Activated CD8-positive, alpha-beta memory T cell treated with anti-CD3 and anti-CD28 coated beads, Interleukin-2, amount 50 U/mL, for 48 hours (primary cell): Measurements from ENCODE around the gene ZCCHC13.
"Not testable (repeated sequence)": the region's sequence is repeated elsewhere in the genome, so short reads cannot be mapped to it uniquely, and the experiment has no call there.

Experiments used
- DNase-seq: peaks from one replicate; pipeline ENCODE4 v3.0.0-alpha.2; 2020

Gene ZCCHC13

DNA sequence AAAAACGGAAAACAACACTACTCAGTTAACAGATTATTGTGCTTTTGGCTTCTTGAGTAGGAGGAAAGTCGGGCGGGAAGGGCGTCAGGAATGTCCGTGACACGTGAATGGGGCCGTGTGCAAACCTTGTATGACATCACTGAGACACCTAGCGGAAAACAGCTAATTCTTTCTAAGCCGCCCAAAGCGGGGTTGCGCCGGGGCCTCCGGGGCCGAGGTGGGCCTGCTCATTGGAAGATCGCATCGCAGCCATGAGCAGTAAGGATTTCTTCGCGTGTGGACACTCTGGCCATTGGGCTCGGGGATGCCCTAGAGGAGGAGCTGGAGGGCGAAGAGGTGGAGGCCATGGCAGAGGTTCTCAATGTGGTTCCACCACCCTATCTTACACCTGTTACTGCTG, at the start of gene ZCCHC13:
Gene ZCCHC13 (plus strand): TSS at position 165 of the 400 bp plus-strand sequence. CDS start 87 bp downstream, at position 252.
- DNase-seq: no peak

DNA sequence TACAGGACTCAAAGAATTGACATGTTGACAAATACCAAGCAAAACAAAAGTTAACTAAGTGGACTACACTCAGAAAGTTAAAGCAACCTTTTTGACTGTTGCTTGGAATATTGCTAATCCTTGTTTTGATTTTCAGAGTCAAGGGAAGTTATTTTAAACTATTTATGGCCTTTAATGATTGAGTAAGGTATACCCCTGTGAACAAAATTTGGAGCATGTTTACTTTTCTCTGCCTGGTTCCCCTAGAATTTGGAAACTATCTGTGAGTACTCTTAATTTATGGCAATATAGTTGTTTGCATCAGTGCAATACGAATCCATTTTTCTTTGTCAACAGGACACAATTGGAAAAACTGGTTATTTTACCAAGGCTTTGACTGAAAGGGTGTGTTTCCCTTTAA, 45.9 kb upstream of the ZCCHC13 start:
- DNase-seq: not testable (repeated sequence)

DNA sequence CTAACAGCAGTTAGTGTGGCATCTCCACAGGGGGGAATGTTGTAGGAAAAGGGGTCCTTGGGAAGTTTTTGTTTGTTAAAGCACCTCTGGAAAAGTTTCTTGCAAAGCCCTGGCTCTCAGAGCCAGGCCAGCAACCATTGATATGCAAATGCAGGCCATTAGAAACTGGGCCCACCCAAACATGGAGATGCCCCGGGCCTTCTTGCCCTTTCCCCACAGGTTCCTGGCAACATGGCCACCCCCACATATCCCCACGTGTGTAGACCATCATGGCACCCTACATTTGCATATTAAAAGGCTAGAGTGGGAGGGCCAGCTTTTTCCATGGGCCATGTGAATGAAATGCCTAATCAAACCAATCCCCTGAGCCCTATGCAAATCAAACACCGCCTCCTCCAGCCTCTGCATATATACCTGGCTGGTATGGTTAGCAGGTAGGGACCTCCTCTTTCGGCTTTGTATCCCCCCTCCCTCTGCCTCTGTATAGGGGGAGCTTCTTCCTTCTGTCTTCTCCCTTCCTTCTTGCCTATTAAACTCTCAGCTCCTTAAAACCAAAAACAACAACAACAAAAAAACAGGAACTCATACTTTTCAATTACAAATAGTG, 44.0 kb upstream of the ZCCHC13 start:
- no peak for DNase-seq

DNA sequence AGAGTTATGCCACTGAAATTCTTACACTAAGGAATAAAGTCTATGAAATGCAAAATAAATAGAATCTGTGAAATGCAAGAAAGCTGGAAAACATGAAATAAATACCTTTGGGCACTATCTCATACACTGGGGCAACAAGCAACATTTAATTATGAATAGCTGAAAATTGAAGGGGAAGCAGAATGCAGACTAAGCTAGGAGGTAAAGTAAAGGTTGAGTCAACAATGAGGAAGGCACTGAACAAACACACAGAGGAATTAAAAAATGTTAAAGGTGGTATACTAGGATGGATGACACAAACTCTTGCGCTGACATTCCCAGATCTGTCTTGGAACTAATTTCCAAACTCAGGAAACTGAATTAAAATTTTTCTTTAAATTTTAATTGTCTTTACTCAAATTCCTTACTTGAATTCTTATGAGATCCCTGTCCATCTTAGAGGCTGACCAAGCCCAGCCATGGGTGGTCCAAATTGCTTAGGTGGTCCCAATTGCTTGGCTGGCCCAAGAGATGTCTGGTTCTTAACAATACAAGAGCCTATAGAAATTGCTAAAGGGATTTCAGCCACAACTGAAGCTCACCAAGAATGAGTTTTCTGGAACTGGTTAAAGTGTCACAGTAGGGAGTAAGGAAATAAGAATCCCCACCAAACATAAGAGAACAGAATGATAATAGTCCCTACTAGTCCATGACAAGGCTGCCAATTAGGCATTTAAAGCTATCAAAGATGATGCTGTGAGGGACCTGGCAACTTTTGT, 41.3 kb upstream of the ZCCHC13 start:
- no peak for DNase-seq

DNA sequence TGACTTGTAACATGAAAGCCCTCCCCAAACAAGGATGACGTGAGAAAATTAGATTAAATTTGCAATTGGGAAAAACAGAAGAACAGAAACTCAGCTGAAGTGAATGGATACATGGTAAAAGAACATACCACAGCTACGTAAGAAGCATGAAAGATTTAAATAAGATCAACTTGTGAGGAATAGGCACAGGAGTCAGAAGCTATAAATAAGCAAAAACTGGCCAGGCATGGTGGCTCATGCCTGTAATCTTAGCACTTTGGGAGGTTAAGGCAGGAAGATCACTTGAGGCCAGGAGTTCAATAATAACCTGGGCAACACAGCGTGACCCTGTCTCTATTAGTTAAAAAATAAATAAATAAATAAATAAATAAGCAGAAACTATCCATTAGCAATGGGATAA, 33.6 kb upstream of the ZCCHC13 start:
- DNase-seq: no peak

DNA sequence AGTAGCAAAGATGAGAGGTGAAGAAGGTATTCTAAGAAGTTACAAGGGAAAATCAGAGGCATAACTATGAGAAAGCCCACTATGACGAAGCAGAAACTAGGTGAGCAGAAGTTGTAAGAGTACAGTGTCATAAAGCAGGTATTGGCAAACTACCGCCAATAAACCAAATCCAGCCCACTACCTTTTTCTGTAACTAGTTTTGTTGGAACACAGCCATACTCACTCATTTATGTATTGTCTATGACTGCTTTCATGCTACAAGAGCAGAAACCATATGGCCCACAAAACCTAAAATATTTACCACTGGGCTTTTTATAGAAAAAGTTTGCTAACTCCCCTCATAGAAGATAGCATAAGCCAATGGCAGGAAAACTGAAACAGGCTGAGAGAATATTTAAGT, 31.8 kb upstream of the ZCCHC13 start:
- DNase-seq: no peak

DNA sequence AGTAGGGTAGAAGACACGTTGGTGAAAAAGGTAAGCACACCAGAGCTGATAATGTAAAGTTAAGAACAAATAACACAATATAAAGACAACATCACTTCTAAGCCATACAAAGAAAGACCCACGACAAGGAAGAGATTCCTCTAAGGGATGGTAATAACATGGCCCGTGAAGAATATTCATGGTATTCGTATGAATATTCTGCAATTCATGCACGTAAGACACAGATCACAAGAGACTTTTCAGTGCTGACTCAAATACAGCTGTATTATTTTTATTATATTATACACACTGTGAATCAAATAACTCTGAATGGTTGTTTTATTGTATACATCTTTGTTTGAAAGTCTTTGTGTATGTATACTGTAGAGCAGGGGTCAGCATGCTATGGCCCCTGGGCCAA, 29.5 kb upstream of the ZCCHC13 start:
- no peak for DNase-seq

DNA sequence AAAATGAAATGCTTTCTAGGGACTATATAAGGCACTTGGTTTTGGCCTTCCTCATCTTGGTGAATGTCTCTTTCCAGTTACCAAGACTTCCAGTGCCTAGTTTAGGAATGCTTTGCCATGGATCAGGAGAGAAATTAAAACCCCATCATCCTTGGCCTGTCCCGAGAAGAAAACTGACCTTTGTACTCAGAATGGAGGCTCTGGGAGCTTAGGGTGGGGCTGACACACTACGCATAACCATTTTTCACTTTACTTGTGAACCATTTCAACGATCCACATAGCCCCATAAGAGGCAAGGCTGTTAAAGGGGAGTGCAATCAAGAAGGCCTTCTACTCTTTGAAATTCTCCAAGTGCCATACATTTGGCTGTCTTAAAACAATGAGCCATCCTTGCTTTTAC, 26.7 kb upstream of the ZCCHC13 start:
- DNase-seq: no peak

DNA sequence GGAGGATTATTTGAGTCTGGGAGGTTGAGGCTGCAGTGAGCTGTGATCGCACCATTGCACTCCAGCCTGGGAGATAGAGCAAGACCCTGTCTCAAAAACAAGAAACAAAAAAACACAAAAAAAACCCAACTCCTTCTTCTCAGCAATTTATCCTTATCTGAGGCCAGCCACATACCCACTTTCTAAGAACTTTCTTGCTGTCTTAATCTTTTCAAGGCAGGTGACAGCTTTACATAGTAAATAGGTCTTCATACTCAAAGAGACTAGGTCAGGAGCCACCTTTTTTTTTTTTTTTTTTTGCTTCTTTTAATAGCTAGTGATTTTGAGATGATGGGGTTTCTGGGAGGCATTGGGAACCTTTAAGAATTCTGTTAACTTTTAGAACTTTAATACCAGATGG, 26.1 kb upstream of the ZCCHC13 start:
- DNase-seq: no peak

DNA sequence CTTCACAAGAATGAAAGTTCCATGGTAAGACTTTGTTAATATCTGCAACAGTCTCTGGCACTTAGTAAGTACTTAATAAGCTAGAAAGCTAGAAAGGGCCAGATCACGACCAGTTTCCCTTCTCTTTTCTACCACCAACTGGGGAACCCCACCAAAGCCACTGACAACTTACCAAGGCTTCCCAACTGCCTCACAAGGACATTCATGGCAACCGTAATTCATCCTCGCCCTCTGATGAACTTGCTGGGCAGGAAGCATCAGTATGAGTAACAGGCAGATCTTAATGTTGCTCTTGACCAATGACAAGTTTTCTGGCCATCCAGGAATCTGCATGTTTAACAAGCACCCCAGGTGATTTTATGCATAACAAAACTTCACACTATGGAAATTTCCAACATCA, 23.2 kb upstream of the ZCCHC13 start:
- DNase-seq: no peak

DNA sequence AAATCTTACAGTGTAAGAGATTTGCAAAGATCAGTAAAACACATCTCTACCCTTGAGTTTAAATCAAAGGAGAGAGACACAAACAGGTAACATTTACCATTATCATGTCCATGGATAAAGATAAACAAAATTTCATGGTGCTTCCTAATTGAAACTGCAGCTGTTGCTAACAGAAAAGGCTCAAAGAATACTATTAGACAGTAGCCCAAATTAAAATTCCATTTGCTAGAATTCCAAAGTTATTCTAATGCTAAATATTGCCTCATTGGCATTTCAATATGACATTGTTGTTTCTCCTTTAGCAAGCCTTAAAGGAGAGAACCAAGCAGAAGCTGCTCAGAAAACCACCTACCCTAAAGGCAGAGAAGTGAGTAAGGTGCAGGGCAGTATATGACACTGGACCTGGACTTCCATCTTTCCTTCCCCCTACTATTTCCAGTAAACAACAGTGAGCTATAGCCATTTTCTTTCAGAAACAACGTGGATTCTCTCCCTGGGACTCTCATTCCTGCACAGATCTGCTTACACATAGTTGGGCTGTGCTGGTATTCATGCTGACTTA, 19.5 kb upstream of the ZCCHC13 start:
- DNase-seq: no peak

DNA sequence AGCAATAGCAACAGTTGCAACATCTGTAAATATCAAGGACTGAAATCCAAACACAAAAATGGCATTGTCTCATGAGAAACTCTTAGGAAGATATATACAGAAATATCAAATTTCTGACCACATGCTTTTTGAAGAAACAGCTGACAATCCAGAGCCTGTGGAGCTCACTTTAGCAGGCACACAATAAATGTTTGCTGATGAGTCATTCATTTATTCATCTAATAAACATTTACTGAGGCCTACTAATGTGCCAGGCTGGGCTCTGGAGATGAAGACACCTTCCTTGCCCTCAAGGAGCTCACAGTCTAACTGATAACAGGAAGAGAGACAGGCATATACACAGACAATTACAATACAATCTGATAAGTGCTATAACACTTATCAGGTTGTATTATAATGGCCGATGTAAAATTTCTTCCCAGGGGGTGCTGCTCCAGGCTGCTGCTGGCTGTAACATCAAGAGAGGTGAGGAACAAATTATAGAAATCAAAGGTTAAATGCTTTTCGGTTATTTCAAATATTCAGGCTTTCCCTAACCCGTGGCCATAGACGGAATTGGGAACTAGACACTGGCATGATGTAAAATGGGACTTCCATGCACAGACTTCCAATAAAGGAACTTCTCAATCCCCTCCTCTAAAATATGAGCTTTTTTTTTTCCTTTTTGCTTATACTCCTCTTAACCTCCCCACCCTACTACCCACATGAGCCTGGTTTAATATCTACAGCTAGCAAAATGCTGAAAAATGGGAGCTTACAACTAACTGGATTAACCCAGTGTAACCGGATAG, 16.8 kb upstream of the ZCCHC13 start:
- no peak for DNase-seq

DNA sequence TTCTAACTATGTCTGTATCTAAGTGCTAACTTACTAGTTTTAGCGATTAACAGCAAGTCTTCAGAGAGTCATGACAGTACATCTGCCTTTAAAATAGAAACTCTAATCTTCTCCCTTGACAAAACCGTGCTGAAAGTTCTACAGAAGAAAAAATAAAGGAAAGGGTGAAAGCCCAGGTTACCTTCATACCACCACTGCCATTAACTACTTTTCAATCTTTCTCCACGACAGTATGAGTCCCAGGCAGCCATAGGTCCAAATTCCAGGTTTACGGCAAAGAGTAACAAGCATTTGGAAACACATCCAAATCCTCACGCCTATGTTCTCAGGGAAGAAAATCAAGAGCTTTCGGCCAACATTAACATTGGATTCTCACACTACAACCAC, 12.4 kb upstream of the ZCCHC13 start:
- no peak for DNase-seq

DNA sequence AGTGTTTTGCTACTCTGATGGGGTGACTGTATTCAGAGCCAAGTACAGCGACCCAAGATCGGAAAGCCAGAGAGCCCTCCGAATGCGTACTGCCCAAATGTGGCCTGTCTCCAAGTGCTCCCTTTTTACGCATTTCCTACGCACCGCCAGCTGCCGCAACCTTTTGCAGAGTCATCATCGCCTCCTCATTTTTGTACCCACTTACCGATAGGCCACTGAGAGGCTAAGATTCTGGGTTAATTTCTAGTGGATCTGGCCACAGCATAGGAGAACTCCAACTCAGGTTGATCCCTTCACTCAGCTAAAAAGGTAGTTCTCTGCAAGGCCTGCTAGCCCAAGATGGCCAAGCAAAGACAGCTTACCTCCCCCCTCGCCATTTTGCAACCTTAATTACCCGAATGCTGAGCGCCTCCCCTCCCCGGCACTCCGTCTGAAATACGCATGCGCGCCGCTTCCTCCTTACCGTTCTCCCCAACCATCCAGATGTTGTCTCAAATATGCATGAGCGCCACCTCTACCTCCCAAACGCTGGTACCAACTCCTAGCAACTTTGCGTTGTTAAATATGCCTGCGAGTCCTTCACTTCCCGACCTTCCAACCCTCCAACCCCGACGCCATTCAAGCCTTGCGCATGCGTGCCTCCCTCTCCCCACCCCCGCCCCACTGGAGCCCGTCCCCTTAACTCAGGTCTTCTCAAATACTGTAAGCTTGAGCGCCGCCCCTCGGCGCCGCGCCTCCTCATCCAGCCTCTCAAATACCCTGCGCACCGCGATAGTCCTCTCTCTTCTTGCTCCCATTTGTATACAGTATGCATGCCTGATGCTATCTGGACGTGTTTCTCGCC, 11.8 kb upstream of the ZCCHC13 start:
- DNase-seq: peak; percentile 81

DNA sequence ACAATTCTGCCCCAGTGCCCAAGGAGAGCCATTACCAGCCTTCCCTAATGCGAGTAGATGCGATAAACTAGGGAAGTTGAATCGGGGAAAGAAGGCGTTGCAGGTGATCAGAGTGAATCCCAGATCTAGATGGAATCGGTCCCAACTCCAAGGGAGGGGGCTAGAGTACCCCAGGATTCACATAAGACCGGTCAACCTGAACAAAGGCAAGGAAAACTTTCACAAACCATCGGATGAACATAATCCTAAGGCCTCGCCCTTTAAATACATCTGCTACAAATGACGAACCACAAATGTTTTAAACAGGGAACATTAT, 11.2 kb upstream of the ZCCHC13 start:
- no peak for DNase-seq

DNA sequence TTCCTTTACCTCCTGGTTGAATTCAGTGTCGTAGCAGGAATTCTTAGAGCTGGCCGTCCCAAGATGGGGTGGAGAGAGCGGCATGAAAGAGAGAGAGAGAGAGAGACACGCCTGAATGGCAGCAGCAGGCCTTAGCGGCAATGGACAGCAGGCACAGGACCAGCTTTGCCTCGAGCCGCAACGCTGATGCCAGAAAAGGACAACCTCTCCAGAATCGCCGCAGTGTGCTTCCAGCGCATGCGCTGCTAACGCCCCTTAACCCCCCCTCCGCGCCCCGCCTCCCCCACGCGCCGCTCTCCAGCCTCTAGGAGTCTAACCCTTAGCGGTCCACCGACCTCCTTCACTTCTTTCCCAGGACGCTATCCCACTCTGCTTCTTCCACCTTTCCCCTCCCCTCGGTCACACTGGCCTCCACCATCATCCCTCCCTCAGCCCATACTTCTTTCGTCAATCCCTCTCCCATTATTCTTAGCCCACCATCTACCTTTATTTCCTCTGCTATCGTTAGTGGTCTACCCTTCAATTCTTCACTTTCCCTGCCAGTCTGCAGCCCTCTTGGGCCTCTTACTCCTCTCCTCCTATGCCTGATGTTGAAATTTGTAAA, 10.5 kb upstream of the ZCCHC13 start:
- peak; percentile 72 for DNase-seq

DNA sequence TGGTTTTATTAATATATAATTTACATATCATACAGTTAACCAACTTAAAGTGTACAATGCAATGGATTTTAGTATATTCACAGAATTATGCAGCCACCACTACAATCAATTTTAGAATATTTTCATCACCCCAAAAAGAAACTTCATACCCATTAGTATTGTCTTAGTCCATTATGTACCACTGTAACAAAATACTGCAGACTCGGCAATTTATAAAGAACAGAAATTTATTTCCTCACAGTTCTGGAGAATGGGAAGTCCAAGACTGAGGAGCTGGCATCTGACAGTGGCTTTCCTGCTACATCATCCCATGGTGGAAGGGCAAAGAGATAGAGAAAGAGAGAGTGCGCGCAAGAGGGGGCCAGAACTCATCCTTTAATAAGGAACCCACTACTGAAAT, 8.9 kb upstream of the ZCCHC13 start:
- DNase-seq: no peak

DNA sequence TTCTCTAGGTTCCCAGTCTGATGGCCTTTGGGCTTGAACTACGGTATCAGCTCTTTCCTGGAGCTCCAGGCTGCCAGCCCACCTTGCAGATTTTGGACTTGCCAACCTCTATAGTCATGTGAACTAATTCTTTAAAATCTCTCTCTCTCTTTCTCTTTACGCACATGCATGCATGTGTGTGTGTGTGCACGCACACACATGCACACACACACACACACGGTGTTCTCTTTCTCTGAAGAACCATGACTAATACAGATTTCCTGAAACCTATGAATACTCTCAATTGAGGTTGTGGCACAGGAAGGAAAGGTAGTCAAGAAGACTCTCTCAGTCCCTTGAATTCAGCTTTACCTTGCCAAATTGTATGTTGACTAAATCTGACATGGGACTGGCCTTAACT, 6.2 kb upstream of the ZCCHC13 start:
- DNase-seq: no peak

DNA sequence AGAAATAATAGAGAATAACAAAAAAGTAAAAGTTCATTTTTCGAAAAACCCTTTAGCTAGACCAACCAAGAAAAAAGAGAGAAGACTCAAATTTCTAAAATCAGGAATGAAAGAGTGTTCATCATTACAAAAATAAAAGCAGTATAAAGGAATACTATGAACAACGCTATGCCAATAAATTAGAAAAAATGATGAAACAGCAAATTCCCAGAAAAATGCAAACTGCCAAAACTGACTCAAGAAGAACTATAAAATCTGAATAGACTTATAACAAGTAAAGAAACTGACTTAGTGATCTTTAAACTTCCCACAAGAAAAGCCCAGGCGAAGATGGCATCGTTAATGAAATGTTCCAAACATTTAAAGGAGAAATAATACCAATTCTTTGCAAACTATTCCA, 3.1 kb upstream of the ZCCHC13 start:
- DNase-seq: no peak

DNA sequence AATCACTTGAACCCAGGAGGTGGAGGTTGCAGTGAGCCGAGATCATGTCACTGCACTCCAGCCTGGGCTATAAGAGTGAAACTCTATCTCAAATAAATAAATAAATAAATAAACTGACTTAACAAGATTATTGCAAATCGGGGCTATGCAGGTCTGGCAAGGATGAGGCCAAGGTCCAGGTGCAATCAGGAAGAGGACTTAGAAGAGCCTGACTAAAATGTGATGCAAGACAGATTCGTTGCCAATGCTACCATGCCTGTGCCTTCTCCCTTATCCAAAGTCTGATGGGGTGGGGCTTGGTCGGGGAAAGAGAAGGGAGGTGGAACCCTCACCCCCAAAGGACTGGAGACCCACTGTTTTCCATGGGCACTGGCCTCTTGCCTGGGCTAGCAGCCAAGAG, 14.7 kb downstream of the ZCCHC13 start:
- DNase-seq: no peak

DNA sequence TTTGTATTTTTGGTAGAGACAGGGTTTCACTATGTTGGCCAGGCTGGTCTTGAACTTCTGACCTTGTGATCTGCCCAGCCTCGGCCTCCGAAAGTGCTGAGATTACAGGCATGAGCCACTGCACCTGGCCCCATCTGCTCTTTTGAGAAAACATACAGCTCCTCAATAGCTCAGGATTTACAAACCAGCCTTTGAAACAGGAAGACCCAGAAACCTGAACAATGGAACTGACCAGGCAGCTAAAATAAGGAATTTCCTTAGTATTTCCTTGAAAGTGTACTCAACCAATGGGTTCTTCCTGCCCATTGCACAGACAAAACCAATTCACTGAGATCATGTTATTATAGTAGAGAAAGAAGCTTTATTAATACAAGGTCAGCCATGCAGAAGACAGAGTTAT, 15.3 kb downstream of the ZCCHC13 start:
- DNase-seq: not testable (repeated sequence)

DNA sequence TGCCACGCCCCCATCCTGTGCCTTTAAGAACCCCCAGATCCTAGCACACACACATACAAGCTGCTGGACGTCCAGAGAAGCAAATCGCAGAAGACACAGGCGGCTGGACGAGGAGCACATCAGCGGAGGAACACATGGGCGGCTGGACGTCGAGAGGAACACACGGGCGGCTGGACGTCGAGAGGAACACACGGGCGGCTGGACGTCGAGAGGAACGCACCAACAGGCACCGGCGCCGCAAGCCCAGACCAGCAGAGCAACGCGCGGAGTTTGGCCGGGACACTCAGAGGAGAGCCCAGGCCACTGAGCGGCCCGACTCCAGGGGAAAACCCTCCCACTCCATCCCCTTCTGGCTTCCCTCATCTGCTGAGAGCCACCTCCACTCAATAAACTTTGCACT, 17.2 kb downstream of the ZCCHC13 start:
- DNase-seq: no peak

DNA sequence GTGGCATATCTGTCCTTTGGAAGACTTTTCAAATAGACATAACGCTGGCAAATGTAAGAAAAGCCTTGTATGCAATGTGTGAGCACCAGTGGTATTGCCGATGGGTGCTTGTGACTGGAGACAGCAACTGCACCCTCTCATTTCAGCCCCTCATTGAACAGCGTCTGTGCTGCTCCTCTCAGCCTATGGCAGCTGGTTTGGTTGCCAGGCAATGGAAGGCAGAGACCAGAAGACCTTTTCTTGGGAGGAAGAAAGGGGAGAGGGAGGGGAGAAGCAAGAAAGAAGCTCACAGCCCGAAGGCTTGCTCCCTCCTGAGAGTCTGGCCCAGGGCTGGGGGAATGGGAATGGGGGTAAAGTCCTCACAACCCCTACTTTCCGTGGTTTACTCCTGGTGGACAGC, 20.2 kb downstream of the ZCCHC13 start:
- no peak for DNase-seq
